H1 (cell line): Measurements from ENCODE around the gene TSPAN9. TPM values are rescaled to one million over a fixed set of nuclear protein-coding genes. Genes with fewer than 3 reads are reported as not detected.

Experiments used
- CTCF ChIA-PET: fragments of 300-600 bp; sonication (Branson Sonifier 250); formaldehyde crosslinking; loops from one replicate; lab custom pipeline; 2021; ENCODE audit not compliant: partially characterized antibody; lab: Charles Lee
- POLR2A ChIA-PET: fragments of 300-600 bp; sonication (Branson Sonifier 250); formaldehyde crosslinking; loops from one replicate; lab custom pipeline; 2021; ENCODE audit warnings: inconsistent platforms; ENCODE audit not compliant: partially characterized antibody; lab: Charles Lee
- DNase-seq, 2 experiments: peaks; one replicate each; pipeline versions ENCODE4 v3.0.0 to v3.0.0-alpha.2; 2010 to 2022; ENCODE audit warnings: low spot score in 2 of 2, low read depth in 1 of 2, mixed read lengths in 1 of 2
- FAIRE-seq: peaks from 2 replicates; lab custom pipeline; 2011; peaks lifted over from hg19 to GRCh38; lab: Jason Lieb, UNC
- H2AFZ ChIP-seq: 2 replicates; pipeline ENCODE4 v1.8.1; 2012; ENCODE audit warnings: low read length, inconsistent platforms
- H2AK5ac ChIP-seq: 2 replicates; pipeline ENCODE4 v1.6.1; 2013; ENCODE audit warnings: low read depth, low read length
- H2BK120ac ChIP-seq: replicated peaks from 2 replicates; pipeline ENCODE3; 2013; ENCODE audit warnings: low read depth, low read length, inconsistent platforms
- H2BK12ac ChIP-seq: 2 replicates; pipeline ENCODE4 v1.6.1; 2013; ENCODE audit warnings: low read depth, low read length
- H2BK15ac ChIP-seq: 2 replicates; pipeline ENCODE4 v1.6.1; 2013; ENCODE audit warnings: low read length
- H2BK20ac ChIP-seq: 2 replicates; pipeline ENCODE4 v1.6.1; 2013; ENCODE audit warnings: low read length
- H2BK5ac ChIP-seq: 2 replicates; pipeline ENCODE4 v1.6.1; 2013; ENCODE audit warnings: low read depth, low read length
- H3K14ac ChIP-seq: 2 replicates; pipeline ENCODE4 v1.6.1; 2013; ENCODE audit warnings: inconsistent platforms; ENCODE audit not compliant: insufficient read length
- H3K18ac ChIP-seq: 2 replicates; pipeline ENCODE4 v1.6.1; 2013; ENCODE audit warnings: low read length; ENCODE audit errors: extremely low read depth
- H3K23ac ChIP-seq: 2 replicates; pipeline ENCODE4 v1.6.1; 2013; ENCODE audit warnings: inconsistent platforms; ENCODE audit not compliant: insufficient read length
- H3K23me2 ChIP-seq: 2 replicates; pipeline ENCODE4 v1.6.1; 2013; ENCODE audit warnings: low read depth, low read length
- H3K27ac ChIP-seq: 2 replicates; pipeline ENCODE4 v1.6.1; 2011; ENCODE audit warnings: low read depth, low read length, inconsistent platforms
- H3K27me3 ChIP-seq, 4 experiments: replicated peaks in 1 of 4; 1 replicate in 1 of 4; 2 replicates in 3 of 4; pipeline versions ENCODE4 v1.6.1 to v1.8.1; 2011 to 2013; ENCODE audit warnings: low read length in 3 of 4, mild to moderate bottlenecking in 3 of 4, inconsistent platforms in 2 of 4, mixed read lengths in 2 of 4, moderate library complexity in 1 of 4; ENCODE audit not compliant: control insufficient read depth in 3 of 4, insufficient read depth in 3 of 4; ENCODE audit errors: extremely low read depth in 1 of 4
- H3K36me3 ChIP-seq, 4 experiments: 2 replicates each; pipeline versions ENCODE4 v1.6.1 to v1.8.1; 2011 to 2013; ENCODE audit warnings: mild to moderate bottlenecking in 4 of 4, low read length in 3 of 4, moderate library complexity in 2 of 4, control low read depth in 1 of 4, inconsistent platforms in 1 of 4; ENCODE audit not compliant: insufficient read depth in 4 of 4, control insufficient read depth in 2 of 4
- H3K4ac ChIP-seq: replicated peaks from 2 replicates; pipeline ENCODE3; 2013; ENCODE audit warnings: low read length, low read depth, mixed read lengths, inconsistent platforms; ENCODE audit not compliant: insufficient read length
- H3K4me1 ChIP-seq, 4 experiments: replicated peaks in 1 of 4; 1 replicate in 1 of 4; 2 replicates in 3 of 4; pipeline versions ENCODE4 v1.6.1 to v1.8.1; 2011 to 2013; ENCODE audit warnings: low read length in 3 of 4, inconsistent platforms in 2 of 4, mixed read lengths in 1 of 4; ENCODE audit not compliant: insufficient read depth in 4 of 4, control insufficient read depth in 3 of 4
- H3K4me2 ChIP-seq, 2 experiments: 2 replicates each; pipeline versions ENCODE4 v1.6.1 to v1.8.1; 2011 to 2013; ENCODE audit warnings: low read depth in 2 of 2, low read length in 2 of 2, control low read depth in 1 of 2, inconsistent platforms in 1 of 2, mild to moderate bottlenecking in 1 of 2; ENCODE audit not compliant: insufficient read depth in 1 of 2
- H3K4me3 ChIP-seq, 4 experiments: fragments of 200-600, 300-600 bp in 1 of 4; sonication (generic), shearing (Covaris generic), sonication (Bioruptor Twin) in 1 of 4; 2 replicates each; pipeline versions ENCODE4 v1.5.1 to v1.8.1; 2011 to 2016; ENCODE audit warnings: low read length in 4 of 4, low read depth in 3 of 4, control low read depth in 2 of 4, inconsistent platforms in 2 of 4, mild to moderate bottlenecking in 2 of 4, mixed read lengths in 1 of 4, moderate library complexity in 1 of 4; ENCODE audit not compliant: insufficient read depth in 2 of 4; ENCODE audit errors: extremely low read depth in 1 of 4
- H3K56ac ChIP-seq: replicated peaks from 2 replicates; pipeline ENCODE3; 2013; ENCODE audit warnings: low read depth, mild to moderate bottlenecking, mixed read lengths, low read length, inconsistent platforms; ENCODE audit not compliant: insufficient read length
- H3K79me1 ChIP-seq: 2 replicates; pipeline ENCODE4 v1.6.1; 2013; ENCODE audit warnings: low read depth, low read length, control low read depth
- H3K79me2 ChIP-seq, 2 experiments: 2 replicates each; pipeline versions ENCODE4 v1.6.1 to v1.8.1; 2012 to 2013; ENCODE audit warnings: low read length in 2 of 2, mild to moderate bottlenecking in 2 of 2, inconsistent platforms in 1 of 2; ENCODE audit not compliant: insufficient read depth in 2 of 2, control insufficient read depth in 1 of 2
- H3K9ac ChIP-seq, 4 experiments: replicated peaks in 1 of 4; 1 replicate in 1 of 4; 2 replicates in 3 of 4; pipeline versions ENCODE4 v1.6.1 to v1.8.1; 2011 to 2013; ENCODE audit warnings: low read depth in 3 of 4, low read length in 3 of 4, control low read depth in 2 of 4, mild to moderate bottlenecking in 2 of 4, moderate library complexity in 2 of 4, inconsistent platforms in 1 of 4; ENCODE audit errors: extremely low read depth in 1 of 4
- H3K9me3 ChIP-seq, 2 experiments: 2 replicates each; pipeline versions ENCODE4 v1.6.1 to v1.8.1; 2012 to 2013; ENCODE audit warnings: mild to moderate bottlenecking in 2 of 2, moderate library complexity in 2 of 2, control low read depth in 1 of 2, inconsistent platforms in 1 of 2, low read depth in 1 of 2, low read length in 1 of 2, mixed read lengths in 1 of 2; ENCODE audit not compliant: insufficient read depth in 2 of 2
- H4K20me1 ChIP-seq, 2 experiments: replicated peaks in 1 of 2; 2 replicates each; pipeline versions ENCODE3 to v1.8.1; 2011 to 2013; ENCODE audit warnings: inconsistent platforms in 2 of 2, low read length in 2 of 2, mild to moderate bottlenecking in 1 of 2; ENCODE audit not compliant: insufficient read depth in 2 of 2, control insufficient read depth in 1 of 2
- H4K5ac ChIP-seq: 2 replicates; pipeline ENCODE4 v1.6.1; 2013; ENCODE audit warnings: low read length, low read depth, mixed read lengths, inconsistent platforms; ENCODE audit not compliant: insufficient read length
- H4K8ac ChIP-seq: 2 replicates; pipeline ENCODE4 v1.8.0; 2013; ENCODE audit warnings: mild to moderate bottlenecking, moderate library complexity, low read length, inconsistent platforms; ENCODE audit not compliant: insufficient read depth; ENCODE audit errors: extremely low read depth
- H4K91ac ChIP-seq: replicated peaks from 2 replicates; pipeline ENCODE3; 2013; ENCODE audit warnings: low read length, mixed read lengths, inconsistent platforms; ENCODE audit not compliant: insufficient read length
- CBX5 ChIP-seq: fragments of 300-800, 300-1000 bp; sonication (generic); IDR thresholded peaks from 2 replicates; pipeline ENCODE4 v1.7.1; 2016; ENCODE audit warnings: antibody characterized with exemption, low read length, low read depth
- CBX8 ChIP-seq: fragments of 300-800, 300-1000 bp; sonication (generic); IDR thresholded peaks from 2 replicates; pipeline ENCODE4 v1.7.1; 2016; ENCODE audit warnings: low read depth, low read length, borderline replicate concordance
- PHF8 ChIP-seq: fragments of 200-600 bp; sonication (generic); conservative IDR thresholded peaks from 2 replicates; pipeline ENCODE4 v1.7.1; 2012; ENCODE audit warnings: low read depth, mild to moderate bottlenecking, inconsistent platforms, low read length, moderate library complexity
- RAD21 ChIP-seq, 2 experiments: IDR thresholded peaks in 1 of 2; conservative IDR thresholded peaks in 1 of 2; 2 replicates each; pipeline ENCODE4 v1.6.1; 2011; ENCODE audit warnings: low read depth in 2 of 2, low read length in 2 of 2, improper control_type of control experiment in 1 of 2, inconsistent platforms in 1 of 2, mild to moderate bottlenecking in 1 of 2, moderate library complexity in 1 of 2
- SAP30 ChIP-seq: fragments of 300-600 bp; sonication (generic); IDR thresholded peaks from 2 replicates; pipeline ENCODE4 v1.7.1; 2012; ENCODE audit warnings: low read length, moderate library complexity, mild to moderate bottlenecking, inconsistent platforms; ENCODE audit not compliant: insufficient read depth, insufficient replicate concordance
- SP1 ChIP-seq: IDR thresholded peaks from 2 replicates; pipeline ENCODE4 v1.6.1; 2011; ENCODE audit warnings: low read depth, low read length
- SP2 ChIP-seq: IDR thresholded peaks from 2 replicates; pipeline ENCODE4 v1.6.1; 2012; ENCODE audit warnings: mild to moderate bottlenecking, low read length, inconsistent platforms
- USF2 ChIP-seq: IDR thresholded peaks from 2 replicates; pipeline ENCODE4 v1.6.1; 2011; ENCODE audit warnings: low read length, improper control_type of control experiment
- WGBS, 2 experiments: shearing (Covaris generic) in 1 of 2; methylation state at CpG; one replicate each; pipeline versions ENCODE4 v1.1.6 to v1.1.7; 2013 to 2015; ENCODE audit warnings: low lambda C conversion rate in 2 of 2, mixed read lengths in 2 of 2, inconsistent platforms in 1 of 2, low coverage in 1 of 2, missing lambda C conversion rate in 1 of 2; ENCODE audit not compliant: insufficient replicate concordance in 2 of 2, insufficient coverage in 1 of 2, insufficient read length in 1 of 2; ENCODE audit errors: extremely low coverage in 1 of 2, missing lambda C conversion rate in 1 of 2; 5-methylcytosine and 5-hydroxymethylcytosine counted together
- polyA plus RNA-seq, 7 experiments: library from polyadenylated mRNA; depleted of rRNA in 3 of 7; stranded (reverse) in 5 of 7; unstranded in 2 of 7; fragments of >200 nt in 5 of 7; fragments of 200-250 nt in 2 of 7; gene quantifications; 1 replicate in 5 of 7; 2 replicates in 1 of 7; 4 replicates in 1 of 7; pipeline versions ENCODE4 v1.2.1 to v1.2.3, GENCODE V29; 2011 to 2013; ENCODE audit warnings: missing spikeins in 2 of 7, mixed read lengths in 2 of 7
- total RNA-seq: library from RNA; stranded (reverse); fragmentation: NEBNext Ultra II Directional; extraction: Animal tissue kit (Norgen Biotek cat#: 25700); gene quantifications from 2 replicates; pipeline ENCODE4 v1.2.1, GENCODE V29; 2021

Gene TSPAN9
- total and polyA plus RNA-seq, 2 of the 8 experiments (the other 6 are each of a cell fraction or from before 2014, with no cell fraction given) = 11.5 to 29.1 TPM

DNA sequence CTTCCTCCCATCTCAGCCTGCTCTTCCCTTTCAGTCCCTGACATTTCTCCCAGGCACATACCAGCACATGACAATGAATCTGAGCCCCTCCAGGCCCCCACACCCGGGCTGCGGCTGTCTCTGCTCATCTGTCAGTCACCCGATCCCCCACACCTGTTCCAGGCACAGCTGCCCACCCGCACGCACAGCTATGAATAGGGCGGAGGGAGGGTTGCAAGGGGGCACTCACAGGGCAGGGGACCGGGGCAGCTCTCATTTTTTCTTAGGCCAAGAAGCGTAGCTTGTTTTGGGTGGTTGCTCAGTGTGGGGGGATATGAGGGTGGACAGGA, 43.7 kb upstream of the TSPAN9 start:
- Histone ChIP-seq H3K23me2 (no peaks in the 10 kb centered on the region), H3K27ac (no peak overlapping the region), H3K56ac (no peak overlapping the region), H2BK5ac (no peak overlapping the region; the same call in 1 of the 2 replicates), H2BK12ac (no peak overlapping the region), H3K79me1 (peaks cover 4% of the 10 kb centered on the region), H4K5ac (no peak overlapping the region), H3K9me3 (no peaks in the 10 kb centered on the region), H3K14ac (no peak overlapping the region), H3K18ac (no peak overlapping the region), H3K4ac (no peak overlapping the region), H4K8ac (no peak overlapping the region), H4K91ac (no peak overlapping the region), H2BK15ac (no peak overlapping the region), H3K9ac (no peak overlapping the region), H4K20me1 (peaks cover 2 to 14% of the 10 kb centered on the region in 2 experiments), H3K79me2 (no peaks in the 10 kb centered on the region), H3K4me2 (no peak overlapping the region), H2BK120ac (no peak overlapping the region), H3K4me1 (no peaks in the 10 kb centered on the region; a peak in 3 of 7 replicates), H3K4me3 (no peak overlapping the region), H2AK5ac (no peak overlapping the region), H2BK20ac (no peak overlapping the region), H3K36me3 (peaks cover 8 to 21% (median 18%) of the 10 kb centered on the region in 4 experiments), H3K27me3 (no peaks in the 10 kb centered on the region), H2AFZ (no peak overlapping the region), H3K23ac (no peak overlapping the region)
- DNase-seq = no peak
- ChIA-PET POLR2A (interaction anchor here (1.0 to 1.9 kb wide), 8 partner anchors 11 to 143 kb away, joined by 3 to 7 read pairs (median 4); partner anchors contain the start of genes TEAD4 and TULP3), CTCF (interaction anchor here (0.7 to 4.3 kb wide), 41 partner anchors 9 to 242 kb away, joined by 3 to 30 read pairs (median 5); partner anchors contain the start of gene TEX52)
- no peak for FAIRE-seq
- TF ChIP-seq SAP30 (no peak), USF2 (no peak), SP1 (no peak), SP2 (no peak), PHF8 (no peak), RAD21 (IDR thresholded peaks at IDR 0.05 in 1 of 2, conservative IDR thresholded peaks at IDR 0.05 in 1 of 2; ENCODE audit: low read depth in 2 of 2, low read length in 2 of 2) (no peak), CBX8 (no peak), CBX5 (no peak)
- 69% methylated on average over 8 of the region's 8 CpGs; no CpG with 5 or more reads in 1 of the 2 experiments for WGBS, 2 experiments
